HEK293 (cell line): Measurements from ENCODE around the gene PRKCA.

Experiments used
- AEBP2 ChIP-seq: fragments of 450-650 bp; formaldehyde crosslinking; IDR thresholded peaks from 2 replicates; pipeline ENCODE4 v1.5.1; 2016; ENCODE audit warnings: missing biosample characterization, missing genetic modification characterization, borderline replicate concordance
- BCL6B ChIP-seq: fragments of 450-650 bp; formaldehyde crosslinking; IDR thresholded peaks from 2 replicates; pipeline ENCODE4 v1.5.1; 2017; ENCODE audit warnings: missing biosample characterization, missing genetic modification characterization
- EGR2 ChIP-seq: fragments of 450-650 bp; formaldehyde crosslinking; IDR thresholded peaks from 2 replicates; pipeline ENCODE4 v1.5.1; 2016; ENCODE audit warnings: low read depth, missing biosample characterization, missing genetic modification characterization
- ELK4 ChIP-seq: IDR thresholded peaks from 2 replicates; pipeline ENCODE4 v1.6.1; 2011; ENCODE audit warnings: mild to moderate bottlenecking, low read depth, low read length, borderline replicate concordance
- HOXA7 ChIP-seq: sonication (generic); formaldehyde crosslinking; IDR thresholded peaks from 2 replicates; pipeline ENCODE4 v1.8.1; 2022; ENCODE audit warnings: missing genetic modification reagents, borderline replicate concordance
- PRDM2 ChIP-seq: fragments of 450-650 bp; formaldehyde crosslinking; IDR thresholded peaks from 2 replicates; pipeline ENCODE4 v1.5.1; 2016; ENCODE audit warnings: missing biosample characterization, missing genetic modification characterization, borderline replicate concordance
- PRDM6 ChIP-seq: fragments of 450-650 bp; formaldehyde crosslinking; IDR thresholded peaks from 2 replicates; pipeline ENCODE4 v1.5.1; 2017; ENCODE audit warnings: missing biosample characterization, missing genetic modification characterization
- REPIN1 ChIP-seq: fragments of 450-650 bp; formaldehyde crosslinking; IDR thresholded peaks from 2 replicates; pipeline ENCODE4 v1.5.1; 2017; ENCODE audit warnings: missing biosample characterization, missing genetic modification characterization, low read depth
- SALL2 ChIP-seq: fragments of 450-650 bp; formaldehyde crosslinking; IDR thresholded peaks from 2 replicates; pipeline ENCODE4 v1.5.0; 2017; ENCODE audit warnings: missing biosample characterization, mild to moderate bottlenecking, missing genetic modification characterization, borderline replicate concordance
- ZBTB17 ChIP-seq: fragments of 450-650 bp; formaldehyde crosslinking; IDR thresholded peaks from 2 replicates; pipeline ENCODE4 v1.5.1; 2016; ENCODE audit warnings: missing biosample characterization, missing genetic modification characterization
- ZFHX2 ChIP-seq: fragments of 450-650 bp; formaldehyde crosslinking; conservative IDR thresholded peaks from 2 replicates; pipeline ENCODE4 v1.5.1; 2016; ENCODE audit warnings: missing biosample characterization, missing genetic modification characterization
- ZFP37 ChIP-seq: fragments of 450-650 bp; formaldehyde crosslinking; IDR thresholded peaks from 2 replicates; pipeline ENCODE4 v1.5.1; 2016; ENCODE audit warnings: missing biosample characterization, missing genetic modification characterization
- ZIC2 ChIP-seq: fragments of 450-650 bp; formaldehyde crosslinking; IDR thresholded peaks from 2 replicates; pipeline ENCODE4 v1.5.1; 2016; ENCODE audit warnings: missing biosample characterization, missing genetic modification characterization
- ZNF146 ChIP-seq: fragments of 450-650 bp; formaldehyde crosslinking; IDR thresholded peaks from 2 replicates; pipeline ENCODE4 v1.5.1; 2016; ENCODE audit warnings: missing biosample characterization, missing genetic modification characterization
- ZNF2 ChIP-seq: fragments of 450-650 bp; formaldehyde crosslinking; IDR thresholded peaks from 2 replicates; pipeline ENCODE4 v1.5.1; 2016; ENCODE audit warnings: missing biosample characterization, missing genetic modification characterization
- ZNF202 ChIP-seq: fragments of 450-650 bp; formaldehyde crosslinking; IDR thresholded peaks from 2 replicates; pipeline ENCODE4 v1.5.1; 2016; ENCODE audit warnings: missing biosample characterization, missing genetic modification characterization, borderline replicate concordance
- ZNF350 ChIP-seq: fragments of 450-650 bp; formaldehyde crosslinking; IDR thresholded peaks from 2 replicates; pipeline ENCODE4 v1.5.0; 2017; ENCODE audit warnings: missing biosample characterization, mild to moderate bottlenecking, missing genetic modification characterization
- ZNF37A ChIP-seq: fragments of 450-650 bp; IDR thresholded peaks from 2 replicates; pipeline ENCODE4 v1.5.1; 2018; ENCODE audit warnings: missing biosample characterization, missing genetic modification characterization
- ZNF529 ChIP-seq: fragments of 450-650 bp; formaldehyde crosslinking; IDR thresholded peaks from 2 replicates; pipeline ENCODE4 v1.5.1; 2017; ENCODE audit warnings: missing genetic modification characterization, missing biosample characterization; ENCODE audit not compliant: insufficient replicate concordance
- ZNF621 ChIP-seq: fragments of 450-650 bp; formaldehyde crosslinking; IDR thresholded peaks from 2 replicates; pipeline ENCODE4 v1.5.1; 2017; ENCODE audit warnings: missing biosample characterization, missing genetic modification characterization
- ZNF792 ChIP-seq: fragments of 450-650 bp; formaldehyde crosslinking; IDR thresholded peaks from 2 replicates; pipeline ENCODE4 v1.5.1; 2016; ENCODE audit warnings: missing biosample characterization, missing genetic modification characterization
- ZSCAN30 ChIP-seq: fragments of 450-650 bp; IDR thresholded peaks from 2 replicates; pipeline ENCODE4 v1.5.1; 2018; ENCODE audit warnings: missing biosample characterization, mild to moderate bottlenecking, missing genetic modification characterization, moderate library complexity

PRKCA gene

GRCh38 chr17:66348584-66349165, 46.3 kb downstream of the PRKCA start (continued):
- no peak for TF ChIP-seq ZNF146
- no peak for TF ChIP-seq PRDM2
- TF ChIP-seq HOXA7 (CRISPR knock-in tag) = no peak
- no peak for TF ChIP-seq ZNF202 (tag by site-specific recombination)
- TF ChIP-seq ZSCAN30 = peak; percentile 93
- TF ChIP-seq ELK4 = no peak
- no peak for TF ChIP-seq ZNF792 (tag by site-specific recombination)
- peak; percentile 93 for TF ChIP-seq PRDM6 (tag by site-specific recombination)
- no peak for TF ChIP-seq ZNF621 (tag by site-specific recombination)
- no peak for TF ChIP-seq ZFP37 (tag by site-specific recombination)
- TF ChIP-seq ZNF529 = no peak
- TF ChIP-seq REPIN1 (tag by site-specific recombination) = no peak
- TF ChIP-seq EGR2 (tag by site-specific recombination) = no peak
- no peak for TF ChIP-seq SALL2 (tag by site-specific recombination)
- no peak for TF ChIP-seq BCL6B (tag by site-specific recombination)
- peak; percentile 48; the same call in 1 of the 2 replicates for TF ChIP-seq ZBTB17 (tag by site-specific recombination)
- no peak for TF ChIP-seq ZNF37A (tag by site-specific recombination)
- TF ChIP-seq ZNF350 = no peak
- no peak for TF ChIP-seq ZIC2 (tag by site-specific recombination)
- no peak for TF ChIP-seq ZNF2
- no peak for TF ChIP-seq ZFHX2
- TF ChIP-seq AEBP2 (tag by site-specific recombination) = no peak
